Suprapubic skin (tissue), 4 donors: Measurements from ENCODE around the gene FBXO46. TPM values are rescaled to one million over a fixed set of nuclear protein-coding genes. Genes with fewer than 3 reads are reported as not detected.

ENCODE experiments used
- DNase-seq, 2 donors: peaks; one replicate each; pipeline ENCODE4 v3.0.0-alpha.2; 2019; ENCODE audit warnings: low spot score in 2 of 2
- H3K27ac ChIP-seq: fragments of 200-600 bp; sonication (generic); one replicate; pipeline ENCODE4 v1.5.1; 2019
- H3K27me3 ChIP-seq: fragments of 200-600 bp; sonication (generic); one replicate; pipeline ENCODE4 v1.5.1; 2019
- H3K36me3 ChIP-seq: fragments of 200-600 bp; sonication (generic); one replicate; pipeline ENCODE4 v1.5.1; 2019
- H3K4me1 ChIP-seq: fragments of 200-600 bp; sonication (generic); one replicate; pipeline ENCODE4 v1.5.1; 2019
- H3K4me3 ChIP-seq: fragments of 200-600 bp; sonication (generic); one replicate; pipeline ENCODE4 v1.5.1; 2019; ENCODE audit warnings: mild to moderate bottlenecking
- H3K9me3 ChIP-seq: fragments of 200-600 bp; sonication (generic); one replicate; pipeline ENCODE4 v1.5.1; 2019
- CTCF ChIP-seq, 2 donors: fragments of 200-600 bp in 1 of 2; fragments of 450-650 bp in 1 of 2; sonication (generic) in 1 of 2; IDR thresholded peaks; one replicate each; pipeline ENCODE4 v1.5.1; 2016 to 2019; ENCODE audit warnings: antibody characterized with exemption in 2 of 2, mild to moderate bottlenecking in 1 of 2, moderate library complexity in 1 of 2
- EP300 ChIP-seq: sonication (generic); formaldehyde crosslinking; IDR thresholded peaks from one replicate; pipeline ENCODE4 v1.6.1; 2017; ENCODE audit warnings: antibody characterized with exemption
- POLR2A ChIP-seq, 2 donors: fragments of 450-650 bp; IDR thresholded peaks; one replicate each; pipeline ENCODE4 v1.6.1; 2017; ENCODE audit warnings: antibody characterized with exemption in 2 of 2, mild to moderate bottlenecking in 2 of 2, moderate library complexity in 2 of 2
- POLR2AphosphoS5 ChIP-seq, 3 donors: sonication (generic); formaldehyde crosslinking; IDR thresholded peaks; one replicate each; pipeline ENCODE4 v1.6.1; 2017; ENCODE audit warnings: antibody characterized with exemption in 3 of 3
- WGBS: methylation state at CpG from one replicate; pipeline ENCODE4 v1.1.5; 2018; 5-methylcytosine and 5-hydroxymethylcytosine counted together
- total RNA-seq, 4 donors: library from RNA; depleted of rRNA; stranded (reverse); fragments of >200 nt; gene quantifications; one replicate each; pipeline ENCODE4 v1.1.0, GENCODE V29; 2016

FBXO46 gene
- total RNA-seq, 4 donors from 2014 or later = 13.5 to 24.1 (median 15.7) TPM

GRCh38 chr19:45682908-45683307 is 47.8 kb downstream of the FBXO46 start:
- no peak for DNase-seq
- peaks cover 19% of the 10 kb centered on the region for H3K4me1 ChIP-seq
- WGBS = 72% methylated on average over 5 of the region's 5 CpGs
- H3K36me3 ChIP-seq = peaks cover 39% of the 10 kb centered on the region
- TF ChIP-seq POLR2AphosphoS5 (IDR thresholded peaks at IDR 0.05) (no peak), CTCF (IDR thresholded peaks at IDR 0.05) (no peak), EP300 (no peak), POLR2A (IDR thresholded peaks at IDR 0.05) (no peak)
- H3K9me3 ChIP-seq = no peaks in the 10 kb centered on the region
- peaks cover 12% of the 10 kb centered on the region for H3K27me3 ChIP-seq
- H3K27ac ChIP-seq = no peak overlapping the region
- no peak overlapping the region for H3K4me3 ChIP-seq

GRCh38 chr19:45682117-45682516 is 48.6 kb downstream of the FBXO46 start:
- no peak for TF ChIP-seq POLR2A (IDR thresholded peaks at IDR 0.05)
- TF ChIP-seq CTCF (IDR thresholded peaks at IDR 0.05) = no peak
- Histone ChIP-seq H3K4me1 (peaks cover 27% of the 10 kb centered on the region), H3K27me3 (peaks cover 20% of the 10 kb centered on the region), H3K4me3 (no peak overlapping the region), H3K36me3 (peaks cover 31% of the 10 kb centered on the region), H3K27ac (peak overlapping the region; percentile 62), H3K9me3 (no peaks in the 10 kb centered on the region)
- DNase-seq = no peak
- 44% methylated on average over 8 of the region's 8 CpGs for WGBS

GRCh38 chr19:45681391-45682015 is 49.2 kb downstream of the FBXO46 start:
- Histone ChIP-seq H3K4me3 (peak overlapping the region; percentile 36), H3K4me1 (peaks cover 33% of the 10 kb centered on the region), H3K27me3 (peaks cover 25% of the 10 kb centered on the region), H3K9me3 (no peaks in the 10 kb centered on the region), H3K27ac (peak overlapping the region; percentile 62), H3K36me3 (peaks cover 24% of the 10 kb centered on the region)
- 4% methylated on average over 24 of the region's 51 CpGs for WGBS
- TF ChIP-seq EP300 = no peak
- peak in 1 of 3 donors; percentile 22 for TF ChIP-seq POLR2AphosphoS5 (IDR thresholded peaks at IDR 0.05)
- TF ChIP-seq POLR2A (IDR thresholded peaks at IDR 0.05) = no peak
- peak; percentile 85 to 99 for TF ChIP-seq CTCF (IDR thresholded peaks at IDR 0.05)
- DNase-seq = peak; percentile 87 to 92

GRCh38 chr19:45677351-45678230 is 53.1 kb downstream of the FBXO46 start:
- DNase-seq = peak; percentile 88 to 90
- 9% methylated on average over 42 of the region's 49 CpGs for whole genome bisulfite sequencing
- peak overlapping the region; percentile 24 for H3K27ac ChIP-seq
- H3K4me1 ChIP-seq = peaks cover 34% of the 10 kb centered on the region
- H3K27me3 ChIP-seq = peaks cover 25% of the 10 kb centered on the region
- TF ChIP-seq POLR2A (IDR thresholded peaks at IDR 0.05) (no peak), CTCF (IDR thresholded peaks at IDR 0.05) (no peak), POLR2AphosphoS5 (IDR thresholded peaks at IDR 0.05) (no peak), EP300 (no peak)
- no peaks in the 10 kb centered on the region for H3K9me3 ChIP-seq
- H3K4me3 ChIP-seq = peak overlapping the region; percentile 48
- H3K36me3 ChIP-seq = no peaks in the 10 kb centered on the region

GRCh38 chr19:45676851-45677263 is 53.8 kb downstream of the FBXO46 start:
- 10% methylated on average over 12 of the region's 28 CpGs for WGBS
- no peak for DNase-seq
- Histone ChIP-seq H3K27me3 (peaks cover 25% of the 10 kb centered on the region), H3K9me3 (no peaks in the 10 kb centered on the region), H3K4me1 (peaks cover 30% of the 10 kb centered on the region), H3K4me3 (peak overlapping the region; percentile 48), H3K27ac (peak overlapping the region; percentile 24), H3K36me3 (no peaks in the 10 kb centered on the region)
- TF ChIP-seq POLR2AphosphoS5 (IDR thresholded peaks at IDR 0.05) (no peak), CTCF (IDR thresholded peaks at IDR 0.05) (no peak), EP300 (no peak), POLR2A (IDR thresholded peaks at IDR 0.05) (no peak)
